Hematopoietic multipotent progenitor cell treated with erythropoietin and hydrocortisone succinate and interleukin-3 and kit ligand, for 4 days (in vitro differentiated cells): Measurements from ENCODE around the gene DESI1.

ENCODE experiments used
- DNase-seq: peaks from one replicate; pipeline ENCODE4 v3.0.0-alpha.2; 2015

The DESI1 gene

DNA sequence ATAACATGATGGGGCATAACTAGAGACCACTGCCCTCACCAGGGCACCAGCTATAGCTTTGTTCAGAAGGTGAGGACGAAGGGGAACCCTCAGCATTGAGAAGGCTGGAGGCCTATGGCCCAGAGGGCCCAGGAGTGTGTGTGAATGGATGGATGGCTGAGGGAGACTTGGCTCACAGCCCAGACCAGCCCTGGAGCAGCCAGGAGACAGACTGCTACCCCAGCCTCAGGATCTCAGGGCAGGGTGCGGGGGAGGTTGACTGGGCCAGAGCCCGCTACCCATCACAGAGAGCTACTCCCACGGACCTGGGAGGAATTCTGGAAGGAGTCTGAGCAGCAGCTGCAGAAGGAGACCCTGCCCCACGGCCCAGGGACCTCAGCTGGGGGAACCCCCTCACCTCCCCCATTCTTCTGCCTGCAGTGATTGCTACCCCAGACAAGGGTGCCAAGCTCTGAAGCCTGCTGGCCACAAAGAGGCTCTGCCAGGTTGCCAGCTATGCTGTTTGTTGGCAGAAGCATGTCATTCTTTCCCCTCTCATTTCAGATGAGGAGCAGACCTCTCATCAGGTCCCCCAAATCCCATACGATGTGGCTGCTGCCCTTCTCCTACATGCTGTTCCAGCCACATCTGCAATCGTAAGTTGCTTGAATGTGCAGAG lies 65.4 kb downstream of the DESI1 start:
- DNase-seq: no peak

DNA sequence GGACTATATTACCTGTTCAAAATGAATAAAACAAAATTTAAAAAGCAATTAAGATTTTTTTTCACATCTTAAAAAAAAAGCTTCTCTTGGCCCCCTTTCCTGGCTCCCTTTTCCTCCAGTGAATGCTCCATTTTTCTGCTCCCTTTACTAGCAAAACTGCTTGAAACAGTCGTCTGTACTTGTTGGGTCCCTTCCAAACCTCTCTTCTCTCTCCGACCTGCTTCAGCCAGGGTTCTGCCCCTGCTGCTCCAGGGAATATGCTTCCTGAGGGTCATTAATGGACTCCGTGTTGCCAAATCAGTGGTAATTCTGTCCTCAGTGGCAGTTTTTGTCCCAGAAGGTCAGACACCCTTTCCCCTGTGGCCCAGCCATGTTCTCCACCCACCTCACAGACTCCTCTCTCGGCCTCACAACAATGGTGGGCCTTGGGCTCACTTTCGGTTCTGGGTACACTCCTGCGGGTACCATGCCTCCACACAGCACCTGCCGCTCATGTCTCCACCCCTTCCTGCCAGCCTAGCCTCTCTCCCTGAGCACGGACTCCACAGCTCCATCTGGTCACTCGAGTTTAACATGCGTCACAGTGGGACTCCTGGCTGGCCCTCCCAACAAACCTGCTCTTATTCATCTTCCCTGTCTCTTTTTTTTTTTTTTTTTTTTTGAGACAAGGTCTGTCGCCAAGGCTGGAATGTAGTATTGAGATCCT lies 68.8 kb downstream of the DESI1 start:
- DNase-seq: no peak

DNA sequence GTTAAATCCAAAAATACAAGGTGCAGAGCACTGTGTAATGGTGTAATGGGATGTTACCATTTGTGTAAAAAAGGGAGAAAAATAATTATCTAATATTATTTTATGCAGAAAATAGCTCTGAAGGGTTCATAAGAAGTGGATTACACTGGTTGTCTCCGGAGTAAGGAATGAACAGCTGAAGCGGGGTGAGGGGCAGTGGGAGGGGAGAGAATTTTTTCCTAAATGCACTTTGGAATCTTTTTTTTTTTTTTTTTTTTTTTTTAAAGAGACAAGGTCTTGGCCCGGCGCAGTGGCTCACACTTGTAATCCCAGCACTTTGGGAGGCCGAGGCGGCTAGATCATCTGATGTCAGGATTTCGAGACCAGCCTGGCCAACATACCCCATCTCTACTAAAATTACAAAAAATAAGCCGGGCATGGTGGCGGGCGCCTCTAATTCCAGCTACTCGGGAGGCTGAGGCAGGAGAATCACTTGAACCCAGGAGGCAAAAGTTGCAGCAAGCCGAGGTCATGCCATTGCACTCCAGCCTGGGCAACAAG lies 69.8 kb downstream of the DESI1 start:
- DNase-seq: no peak

DNA sequence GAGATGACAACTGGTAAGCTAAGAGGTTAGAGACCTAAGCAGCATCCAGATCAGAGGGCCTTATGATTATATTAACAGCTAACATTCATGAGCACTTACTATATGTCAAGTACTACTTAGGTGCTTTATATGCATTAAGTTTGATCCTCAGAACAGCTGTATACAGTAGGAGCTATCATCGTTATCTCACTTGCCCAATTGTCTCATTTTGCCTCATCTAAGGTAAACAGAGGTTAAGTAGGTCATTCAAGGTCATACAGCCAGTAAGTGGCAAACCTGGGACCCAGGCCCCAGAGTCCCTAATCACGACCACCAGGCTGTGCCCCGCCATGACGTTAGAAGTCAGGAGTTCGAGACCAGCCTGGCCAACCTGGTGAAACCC lies 72.0 kb downstream of the DESI1 start:
- no peak for DNase-seq
